Measurements from ENCODE around the gene HECW1. TPM values are rescaled to one million over a fixed set of nuclear protein-coding genes. Genes with fewer than 3 reads are reported as not detected.
"Not testable (repeated sequence)": the region's sequence is repeated elsewhere in the genome, so short reads cannot be mapped to it uniquely, and the experiment has no call there.

HECW1 gene
- total RNA-seq, 1 donor from 2014 or later: not detected

DNA sequence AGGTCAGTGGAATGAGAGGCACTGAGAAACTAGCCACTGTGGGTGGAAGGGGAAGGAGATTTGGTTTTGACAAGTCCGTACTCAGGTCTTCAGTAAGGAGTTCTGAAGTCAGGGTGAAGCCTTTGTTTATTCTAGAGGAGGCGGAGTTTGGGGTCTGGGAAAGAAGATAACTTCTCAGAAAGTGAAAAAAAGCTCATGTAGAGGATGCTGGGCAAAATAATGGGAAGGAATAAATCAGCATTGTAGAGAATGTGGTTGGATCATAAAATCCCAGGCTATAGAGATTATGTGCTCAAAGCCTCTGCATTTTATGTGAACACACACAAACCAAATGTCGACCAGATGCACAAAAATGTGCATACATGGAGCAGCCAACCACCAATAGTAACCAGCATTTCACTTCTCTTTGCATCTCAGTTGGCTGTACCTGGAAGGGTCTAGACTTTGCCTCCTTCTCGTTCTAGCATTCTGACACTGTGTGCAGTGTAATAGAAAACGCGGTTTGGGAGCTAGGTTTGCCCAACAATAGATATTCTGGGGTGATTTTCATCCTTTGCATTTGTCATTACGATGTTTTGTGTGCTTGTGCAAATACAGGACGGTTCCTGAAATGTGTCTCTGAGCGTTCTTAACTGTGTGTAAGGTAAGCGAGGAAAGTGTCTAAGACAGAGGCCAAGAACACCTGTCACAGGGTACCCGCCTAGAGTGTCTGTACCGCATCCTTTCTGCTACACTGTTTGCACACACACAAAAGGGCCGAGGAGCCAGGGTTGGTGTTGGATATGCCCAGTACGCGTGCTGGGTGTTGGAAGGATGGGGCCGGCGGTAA is 603 bp upstream of the HECW1 start:
- intact Hi-C loops (cut with micrococcal nuclease): no loop called here

DNA sequence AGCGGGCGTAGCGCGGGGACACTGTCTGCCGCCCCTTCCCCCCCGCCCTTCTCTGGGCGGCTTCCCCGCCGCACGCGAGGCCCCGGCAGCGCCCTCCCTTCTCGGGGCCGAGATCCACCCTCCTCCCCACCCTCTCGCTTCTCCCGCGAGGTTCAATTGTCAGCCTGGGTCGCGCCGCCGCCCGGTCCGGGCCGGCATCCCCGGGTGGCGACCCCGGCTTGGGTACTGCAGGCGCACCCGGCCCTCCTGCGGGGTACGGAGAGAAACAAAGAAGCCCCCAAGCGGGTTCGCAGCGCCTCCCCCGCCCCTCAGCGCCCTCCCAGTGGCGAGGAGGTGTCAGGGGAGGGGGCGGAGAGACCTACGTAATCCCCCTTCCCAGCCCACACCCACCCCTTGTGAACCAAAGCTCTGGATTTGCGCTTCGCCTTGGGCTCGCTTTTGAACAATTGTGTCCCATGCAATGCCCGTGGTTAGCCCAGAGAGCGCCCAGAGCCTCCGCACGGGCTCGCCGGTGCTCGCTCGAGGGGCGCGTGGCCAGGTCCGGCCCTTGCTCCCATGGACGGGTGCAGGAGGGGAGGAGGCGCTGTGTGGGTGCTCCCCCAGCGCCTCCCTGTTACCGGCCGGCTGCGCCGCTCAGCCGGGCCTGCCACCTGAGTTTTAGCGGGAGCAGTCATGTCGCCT is 634 bp downstream of the HECW1 start:
- intact Hi-C loops (cut with micrococcal nuclease): no loop called here

DNA sequence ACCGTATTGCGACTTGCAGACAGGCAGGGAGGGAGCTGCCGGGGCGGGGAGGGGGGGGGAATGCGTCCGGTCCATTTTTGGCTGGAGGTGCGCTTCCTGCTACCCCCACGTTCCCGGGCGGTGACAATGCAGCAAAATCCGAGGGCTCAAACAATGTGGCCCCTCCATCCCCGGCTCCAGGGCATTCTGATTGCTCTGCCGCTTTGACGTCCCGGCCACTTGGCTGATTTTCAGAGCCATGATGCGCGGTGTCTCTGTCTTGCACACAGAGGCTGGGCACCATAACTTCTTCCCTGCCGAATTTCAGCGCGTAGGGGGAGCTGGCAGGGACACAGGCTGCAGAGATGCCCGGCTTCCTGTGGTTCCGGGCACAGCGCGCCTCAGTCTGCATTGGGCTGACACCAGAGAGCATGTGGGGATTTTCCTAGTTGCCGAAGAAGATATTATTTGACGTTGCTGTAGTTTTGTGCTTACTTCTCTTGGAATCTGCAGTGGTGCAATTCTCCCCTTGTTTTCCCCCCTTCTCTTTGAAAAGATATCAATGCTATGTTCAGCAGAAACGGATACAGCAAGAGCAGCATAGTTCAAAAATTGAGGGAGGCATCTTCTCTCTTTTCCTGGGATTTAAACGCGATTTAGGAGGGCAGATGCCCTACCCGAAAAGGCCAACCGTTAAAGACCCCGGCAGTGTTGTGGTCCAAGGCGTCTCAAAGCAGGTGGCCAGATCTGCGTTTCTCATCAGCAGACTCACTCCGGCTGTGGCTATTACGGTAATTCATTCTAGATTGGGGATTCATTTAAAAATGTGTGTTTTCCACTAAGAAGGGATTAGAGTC is 1.4 kb downstream of the HECW1 start:
- intact Hi-C loops (cut with micrococcal nuclease): no loop called here

DNA sequence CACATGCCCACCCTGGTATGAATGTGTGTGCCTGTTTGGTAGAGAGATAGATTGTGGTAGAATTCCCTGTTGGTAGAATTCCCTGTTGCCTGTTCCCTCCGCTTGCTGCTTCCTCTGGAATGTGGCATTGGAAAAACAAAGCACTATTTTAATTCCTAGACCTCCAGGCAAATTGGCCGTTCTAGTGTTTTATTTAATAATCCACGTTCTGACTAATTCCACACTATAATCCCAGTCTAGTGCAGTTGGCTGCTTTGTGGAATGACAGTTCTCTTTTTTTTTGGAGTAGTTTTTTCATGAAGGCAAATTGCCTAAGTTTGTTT is 2.0 kb downstream of the HECW1 start:
- intact Hi-C loops (cut with micrococcal nuclease): no loop called here

DNA sequence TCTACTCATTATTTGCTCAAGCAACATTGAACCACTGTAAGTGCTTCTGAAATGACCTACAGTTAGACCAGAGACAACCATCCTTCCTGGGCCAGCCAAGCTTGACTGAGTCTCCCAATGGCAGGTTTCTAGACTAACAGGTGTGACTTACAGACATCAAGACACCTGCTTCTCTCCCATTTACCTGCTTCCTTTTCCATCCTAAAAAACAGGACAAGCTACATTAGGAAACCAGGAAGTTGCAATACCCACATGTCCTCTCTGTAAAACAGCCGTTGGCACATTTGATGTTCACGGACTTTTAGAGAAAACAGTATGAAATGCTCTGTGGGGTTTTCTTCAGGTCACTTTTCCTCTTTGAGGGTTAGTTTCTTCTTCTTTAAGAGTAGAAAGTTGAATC is 4.0 kb downstream of the HECW1 start:
- intact Hi-C loops (cut with micrococcal nuclease): no loop called here

DNA sequence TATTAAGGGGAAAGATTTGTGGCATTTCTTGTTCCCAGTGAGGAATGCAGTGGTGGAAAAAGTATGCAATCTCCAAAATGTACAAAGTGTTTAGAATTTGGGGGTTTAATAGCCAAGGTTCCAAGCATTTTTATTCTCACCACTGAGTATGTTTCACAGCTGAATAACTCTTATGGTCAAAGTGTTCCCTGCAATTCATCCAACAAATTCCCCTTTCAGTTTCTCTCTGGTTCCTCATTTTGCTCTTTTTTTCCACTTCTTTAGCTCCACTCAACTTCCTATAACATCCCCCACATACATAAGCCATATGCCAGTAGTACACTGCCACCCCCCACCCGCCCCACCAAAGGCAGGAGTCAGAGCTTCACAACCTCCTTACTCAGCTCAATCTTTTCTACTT is 4.6 kb downstream of the HECW1 start:
- intact Hi-C loops (cut with micrococcal nuclease): no loop called here

DNA sequence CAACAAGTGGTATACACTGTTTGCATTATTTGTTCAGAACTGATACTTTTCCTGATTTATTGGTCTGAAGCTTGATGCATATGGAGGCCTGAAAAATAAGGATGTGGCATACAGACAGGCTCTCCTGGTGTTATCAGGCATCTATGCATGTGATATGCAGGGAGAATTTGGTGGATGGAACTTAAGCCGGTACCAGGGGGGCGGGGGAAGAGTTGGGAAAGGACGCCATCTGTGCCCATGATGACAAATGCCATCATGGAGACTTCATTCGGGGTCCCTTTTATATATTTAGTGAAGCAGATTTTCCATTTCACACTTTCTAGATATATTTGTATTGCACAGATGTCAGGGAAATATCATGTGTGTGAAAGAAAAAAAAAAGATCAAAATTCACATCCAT is 5.4 kb downstream of the HECW1 start:
- intact Hi-C loops (cut with micrococcal nuclease): no loop called here

DNA sequence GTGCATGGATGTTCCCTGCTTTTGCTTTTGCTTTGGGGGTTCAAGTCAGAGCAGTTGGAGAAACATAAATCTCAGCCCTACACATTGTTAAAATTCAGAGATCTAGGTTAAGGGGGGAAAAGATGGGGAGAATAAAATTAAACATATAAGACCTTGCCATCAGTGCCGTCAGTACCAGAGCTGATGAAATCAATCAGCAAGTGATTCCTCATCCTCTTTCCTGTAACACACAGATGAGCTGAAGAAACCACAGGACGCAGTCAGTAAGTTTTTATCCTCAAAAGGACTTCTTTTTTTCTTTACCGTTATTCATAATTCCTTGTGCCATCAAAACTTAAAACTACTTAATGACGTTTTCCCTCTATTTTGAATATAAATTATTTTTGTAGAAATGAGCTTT is 5.9 kb downstream of the HECW1 start:
- intact Hi-C loops (cut with micrococcal nuclease): no loop called here

DNA sequence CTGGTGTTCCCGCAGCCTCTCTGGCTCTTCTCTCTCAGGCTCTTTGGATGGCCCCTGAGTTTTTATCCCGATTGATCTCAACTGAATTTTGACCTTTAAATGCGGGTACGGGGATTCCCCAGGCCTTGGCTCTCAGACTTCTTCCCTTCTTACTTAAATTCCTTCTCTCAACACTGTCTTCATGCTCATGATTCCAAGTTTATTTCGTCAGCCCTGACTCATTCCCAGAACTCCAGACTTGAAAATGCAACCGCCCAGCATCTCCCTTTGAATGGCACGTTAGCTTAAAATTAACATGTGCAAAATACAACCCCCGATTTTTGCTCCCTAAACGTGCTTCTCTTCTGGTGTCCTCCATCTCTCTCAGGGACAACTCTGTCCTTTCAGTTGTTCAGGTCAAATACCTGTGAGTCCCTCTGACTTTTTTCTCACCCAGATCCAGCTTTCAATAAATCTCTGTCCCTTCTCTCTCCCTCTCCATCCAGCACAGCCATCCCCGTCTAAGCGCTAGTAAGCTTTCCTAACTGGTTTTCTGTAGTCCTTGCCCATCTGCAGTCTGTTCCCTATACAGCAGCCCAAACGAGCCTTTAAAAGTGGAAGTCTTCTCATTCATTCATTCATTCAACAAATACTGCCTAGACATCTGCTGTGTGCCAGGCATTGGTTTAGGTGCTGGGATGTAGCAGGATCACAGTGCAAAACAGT is 7.1 kb downstream of the HECW1 start:
- intact Hi-C loops (cut with micrococcal nuclease): no loop called here

DNA sequence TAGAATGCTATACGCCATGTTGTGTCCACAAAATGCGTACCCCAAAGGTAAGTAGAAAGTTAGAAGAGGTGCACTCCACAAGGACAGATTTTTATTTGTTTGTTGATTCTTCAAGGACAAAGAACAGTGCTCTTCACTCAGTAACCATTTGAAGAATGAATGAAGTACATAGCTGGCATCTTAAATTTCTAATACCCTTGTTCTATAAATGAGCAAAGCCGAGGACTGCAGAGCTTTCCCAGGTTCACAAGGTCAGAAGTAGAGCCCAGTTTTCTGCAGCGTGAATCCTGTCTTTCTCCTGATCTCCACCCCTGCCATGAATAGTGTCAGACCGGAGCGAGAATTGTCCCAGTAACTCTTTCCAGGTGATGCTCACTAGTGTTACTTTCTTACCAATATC is 9.5 kb downstream of the HECW1 start:
- intact Hi-C loops (cut with micrococcal nuclease): no loop called here

DNA sequence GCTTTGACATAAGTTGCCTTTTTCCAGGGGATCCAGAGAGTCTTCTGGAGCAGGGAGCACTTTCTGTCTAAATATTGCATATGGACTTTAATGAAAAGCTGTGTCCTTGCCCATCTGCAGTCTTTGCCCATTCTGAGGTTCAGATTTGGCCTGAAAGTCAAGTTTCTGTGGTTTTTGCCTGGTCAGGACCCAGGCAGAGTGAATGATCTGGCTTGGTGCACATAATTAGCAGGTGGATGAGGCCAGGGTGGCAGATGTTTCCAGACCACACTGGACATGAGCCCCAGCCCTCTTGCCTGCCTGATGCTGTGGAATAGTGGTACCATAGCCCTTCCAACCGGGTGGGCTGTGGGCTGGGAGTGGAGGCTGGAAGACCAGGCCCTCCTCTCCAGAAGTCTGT is 11.0 kb downstream of the HECW1 start:
- intact Hi-C loops (cut with micrococcal nuclease): loop anchor here (1.0 kb wide), 1 partner anchor 17 kb away; no protein-coding TSS in a partner anchor

DNA sequence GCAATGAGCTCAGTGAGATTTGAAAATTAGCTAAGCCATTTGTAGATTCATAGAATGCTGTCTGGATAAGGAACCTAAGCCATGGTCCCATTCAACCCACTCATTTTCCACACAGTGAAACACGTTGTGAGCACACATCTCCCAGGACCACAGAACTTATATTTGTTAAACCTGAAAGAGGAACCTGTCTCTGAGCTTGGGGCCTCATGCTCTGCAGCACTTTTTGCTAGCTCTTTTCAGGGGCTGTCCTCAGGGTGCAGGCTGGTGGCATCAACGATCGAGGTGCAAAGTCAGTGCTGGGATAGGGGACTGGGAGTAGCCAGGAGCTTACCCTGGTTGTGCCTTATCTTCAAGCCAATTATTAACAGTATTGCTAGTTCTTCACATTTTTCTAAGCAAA is 11.9 kb downstream of the HECW1 start:
- intact Hi-C loops (cut with micrococcal nuclease): no loop called here

DNA sequence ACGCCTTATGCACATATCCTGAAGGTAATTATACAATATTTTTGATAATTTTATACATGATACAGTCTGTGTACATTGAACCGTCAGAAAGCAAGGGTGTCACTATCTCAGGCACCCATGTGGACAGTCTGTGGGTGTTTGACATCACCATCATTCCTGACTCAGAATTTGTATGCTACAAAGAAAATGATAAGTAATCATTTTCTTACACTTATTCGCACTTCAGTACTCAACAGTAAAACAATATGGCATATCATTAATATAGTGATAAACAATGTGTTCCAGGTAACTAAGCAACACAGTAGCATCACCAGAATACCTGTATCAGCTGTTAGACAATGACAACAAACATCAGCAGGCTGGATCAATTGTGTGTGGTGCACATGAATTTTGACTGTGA is 17.9 kb downstream of the HECW1 start:
- intact Hi-C loops (cut with micrococcal nuclease): no loop called here

DNA sequence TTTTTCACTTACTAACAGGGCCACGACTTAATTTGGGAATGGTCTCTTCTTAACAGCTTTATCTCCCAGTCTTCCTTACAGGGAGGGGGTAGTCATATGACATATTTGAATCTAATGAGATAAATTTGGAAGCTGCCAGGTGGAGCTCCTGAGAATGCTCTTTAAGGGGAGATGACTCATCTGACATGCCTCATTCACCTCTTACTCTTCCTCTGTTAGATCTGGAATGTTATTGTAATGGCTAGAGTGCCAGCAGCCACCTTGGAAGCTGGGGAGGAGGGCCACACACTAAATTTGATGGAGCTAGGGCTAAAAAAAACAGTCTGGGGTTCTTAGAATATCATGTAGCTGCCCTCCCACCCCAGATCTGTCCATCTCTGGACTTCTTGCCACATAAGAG is 22.7 kb downstream of the HECW1 start:
- intact Hi-C loops (cut with micrococcal nuclease): no loop called here

DNA sequence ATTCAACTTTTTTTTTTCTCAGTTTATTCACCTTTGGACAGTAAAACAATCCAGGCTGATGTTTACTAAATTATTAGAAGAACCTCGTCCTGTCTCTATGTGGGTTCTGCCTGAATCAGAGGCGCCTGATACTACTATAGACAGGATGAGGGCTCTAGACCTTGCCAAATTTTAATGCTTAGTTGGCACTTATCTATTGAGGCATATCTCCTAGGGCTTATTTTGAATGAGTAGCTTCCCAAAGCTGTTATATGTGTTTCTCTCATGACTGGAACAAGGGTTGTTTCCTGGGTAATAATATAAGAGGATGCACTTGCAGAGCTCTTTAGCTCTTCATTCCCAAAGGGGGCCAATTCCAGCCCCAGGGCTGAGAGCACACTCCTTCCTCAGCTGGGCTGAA is 23.6 kb downstream of the HECW1 start:
- intact Hi-C loops (cut with micrococcal nuclease): no loop called here

DNA sequence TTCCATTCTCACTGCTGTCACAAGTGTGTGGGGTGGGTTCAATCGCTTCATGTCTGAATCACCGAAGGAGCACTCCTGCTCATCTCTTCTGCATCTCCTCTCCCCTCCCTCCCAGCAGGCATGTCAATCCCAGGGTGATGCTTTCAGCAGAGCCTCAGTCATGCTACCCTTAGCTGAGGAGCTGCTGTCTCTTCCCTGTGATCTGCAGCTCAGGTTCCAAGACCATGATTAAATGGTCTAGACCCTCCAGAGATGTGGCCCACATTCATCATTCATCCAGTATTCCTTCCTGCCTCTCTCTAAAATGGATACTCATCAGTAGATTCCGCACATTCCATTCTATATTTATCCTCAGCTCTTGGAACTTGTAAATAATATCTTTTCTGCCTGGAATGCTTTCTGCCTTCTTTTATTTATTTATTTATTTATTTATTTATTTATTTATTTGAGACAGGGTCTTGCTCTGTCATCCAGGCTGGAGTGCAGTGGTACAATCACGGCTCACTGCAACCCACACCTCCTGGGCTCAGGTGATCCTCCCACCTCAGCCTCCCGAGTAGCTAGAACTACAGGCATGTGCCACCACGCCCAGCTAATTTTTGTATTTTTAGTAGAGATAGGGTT is 24.8 kb downstream of the HECW1 start:
- intact Hi-C loops (cut with micrococcal nuclease): not testable (repeated sequence)

DNA sequence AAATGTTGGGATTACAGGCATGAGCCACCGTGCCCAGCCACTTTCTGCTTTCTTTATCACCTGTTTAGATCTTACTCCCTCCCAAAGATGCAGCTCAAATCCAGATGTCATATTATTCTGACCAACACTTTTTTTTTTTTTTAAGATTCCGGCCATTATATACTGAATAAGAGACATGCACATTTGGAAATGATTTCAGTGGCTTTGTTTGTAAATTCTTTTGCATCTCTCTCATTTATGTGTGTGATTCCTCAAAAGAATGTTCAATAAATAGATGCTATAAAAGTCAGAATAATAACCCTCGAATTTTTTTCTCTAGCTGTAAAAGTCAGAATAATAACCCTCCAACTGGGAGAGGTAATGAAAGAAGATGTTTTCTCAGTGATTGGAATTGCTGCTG is 25.4 kb downstream of the HECW1 start:
- intact Hi-C loops (cut with micrococcal nuclease): no loop called here

DNA sequence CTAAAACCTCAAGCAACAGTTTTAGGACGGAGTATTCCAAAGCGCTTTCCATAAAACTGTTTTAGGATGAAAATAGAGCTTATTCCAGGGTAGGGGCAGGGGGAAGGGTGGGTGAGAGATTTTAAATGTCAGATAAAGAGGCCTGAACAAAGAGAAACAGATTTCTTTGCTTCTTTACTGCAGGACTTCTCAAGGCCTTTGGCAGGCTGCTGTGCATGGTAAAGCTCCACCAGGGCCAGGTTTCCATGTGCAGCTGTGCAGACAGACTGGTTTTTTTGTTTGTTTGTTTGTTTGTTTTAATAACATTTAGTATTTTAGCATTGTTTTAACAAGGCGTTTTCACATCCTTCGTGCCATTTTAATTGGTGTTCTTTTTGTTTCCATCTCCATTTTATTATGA is 26.3 kb downstream of the HECW1 start:
- intact Hi-C loops (cut with micrococcal nuclease): no loop called here

DNA sequence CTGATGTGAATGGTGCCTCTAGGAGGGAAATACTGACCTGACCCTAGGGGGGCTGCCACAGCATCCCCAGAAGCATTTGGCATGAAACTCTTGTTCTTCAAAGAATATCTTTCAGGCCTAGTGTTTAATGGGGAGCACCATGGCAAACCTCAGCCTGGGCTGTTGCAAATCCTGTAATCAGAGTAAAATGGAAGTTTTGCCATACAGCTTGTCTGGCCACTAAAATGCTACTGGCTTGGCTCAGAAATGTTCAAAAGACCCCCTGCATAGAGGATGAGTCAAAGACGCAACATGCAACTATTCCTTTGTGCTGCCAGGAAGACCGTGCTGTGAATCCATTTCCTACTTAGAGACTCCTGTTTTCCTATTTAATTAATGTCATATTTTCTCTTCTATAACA is 26.7 kb downstream of the HECW1 start:
- intact Hi-C loops (cut with micrococcal nuclease): no loop called here

DNA sequence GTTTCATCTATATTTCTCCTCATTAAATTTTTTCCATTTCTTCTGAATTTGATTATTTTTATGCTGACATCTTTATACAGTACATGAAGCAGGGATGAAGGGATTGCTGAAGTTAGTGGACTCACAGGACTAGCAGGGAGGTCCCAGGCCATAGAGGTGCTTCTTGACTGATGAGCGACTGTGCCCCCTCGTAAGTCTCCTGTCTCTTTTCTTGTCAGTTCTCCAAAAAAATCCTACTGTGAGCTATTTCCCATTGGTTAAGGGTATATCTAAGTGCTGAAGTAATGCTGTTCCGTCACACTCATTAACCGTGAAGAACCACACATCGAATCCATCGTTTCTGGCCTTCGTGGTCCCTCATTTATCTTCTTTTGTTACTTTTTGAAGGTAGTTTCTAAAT is 27.7 kb downstream of the HECW1 start:
- intact Hi-C loops (cut with micrococcal nuclease): no loop called here

DNA sequence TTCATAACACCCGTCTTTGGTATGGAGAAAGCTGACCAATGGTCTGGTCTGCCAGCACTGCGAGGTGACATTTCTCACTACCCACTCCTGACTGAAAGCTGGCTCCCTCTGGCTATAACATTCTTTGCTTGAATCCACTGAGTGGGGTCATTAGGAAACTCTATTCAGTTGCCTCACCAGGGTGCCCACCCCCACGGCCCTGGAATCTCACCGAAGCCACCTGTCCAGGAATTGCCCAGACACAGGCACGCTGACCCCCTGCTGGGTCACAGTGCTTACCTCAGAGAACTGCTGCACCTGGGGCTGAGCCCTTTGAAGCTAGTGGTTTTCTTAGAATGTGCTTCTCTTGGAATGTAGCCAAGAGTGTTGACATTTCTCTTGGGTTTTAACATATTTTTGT is 28.6 kb downstream of the HECW1 start:
- intact Hi-C loops (cut with micrococcal nuclease): no loop called here

All from T-helper 2 cell treated with Interferon-gamma antibody and Interleukin-4, amounts not matched to agents 100 ng/mL and 5 ng/mL, for 36 hours (primary cell).